ENCODE results near the gene CRISP3. TPM values are rescaled to one million over a fixed set of nuclear protein-coding genes. Genes with fewer than 3 reads are reported as not detected.

The CRISP3 gene
- total RNA-seq, 1 experiment from 2014 or later = not detected

Other genes starting within 250 kb of the CRISP3 start
- not detected in 2 replicates for gene GLYATL3, start 244.5 kb downstream of the CRISP3 start, total RNA-seq (2014; rRNA removed)
- gene C6orf141, start 193.7 kb downstream of the CRISP3 start, total RNA-seq (2014; rRNA removed) = 4.5 and 6.5 TPM in 2 replicates
- gene RHAG, start 107.5 kb downstream of the CRISP3 start, total RNA-seq (2014; rRNA removed) = not detected in 2 replicates
- gene CRISP2, start 30.8 kb downstream of the CRISP3 start, total RNA-seq (2014; rRNA removed) = not detected in 2 replicates
- not detected in 2 replicates for gene PGK2, start 42.9 kb upstream of the CRISP3 start, total RNA-seq (2014; rRNA removed)
- not detected in 2 replicates for gene CRISP1, start 122.1 kb upstream of the CRISP3 start, total RNA-seq (2014; rRNA removed)
- not detected in 2 replicates for gene DEFB114, start 219.8 kb upstream of the CRISP3 start, total RNA-seq (2014; rRNA removed)
- gene DEFB113, start 225.2 kb upstream of the CRISP3 start, total RNA-seq (2014; rRNA removed) = not detected in 2 replicates

Data from LHCN-M2 (cell line).